ENCODE measurements around the gene TTPAL.

DNA sequence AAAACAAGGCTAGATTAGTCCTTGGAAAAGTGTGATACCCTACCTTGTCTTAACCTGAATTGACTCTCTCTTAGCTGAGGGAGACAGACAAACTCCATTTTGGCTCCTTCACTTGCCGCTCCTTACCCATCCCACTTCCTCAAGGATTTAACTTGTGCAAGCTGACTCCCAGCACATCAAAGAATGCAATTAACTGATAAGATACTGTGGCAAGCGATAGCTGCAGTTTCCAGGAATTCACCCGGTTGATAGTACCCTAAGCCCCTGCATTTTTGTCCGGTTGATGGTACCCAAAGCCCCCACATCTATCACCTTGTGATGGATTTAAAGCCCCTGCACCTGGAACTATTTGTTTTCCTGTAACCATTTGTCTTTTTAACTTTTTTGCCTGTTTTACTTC, 48.1 kb downstream of the TTPAL start:
- TF ChIP-seq, protein P1, sequence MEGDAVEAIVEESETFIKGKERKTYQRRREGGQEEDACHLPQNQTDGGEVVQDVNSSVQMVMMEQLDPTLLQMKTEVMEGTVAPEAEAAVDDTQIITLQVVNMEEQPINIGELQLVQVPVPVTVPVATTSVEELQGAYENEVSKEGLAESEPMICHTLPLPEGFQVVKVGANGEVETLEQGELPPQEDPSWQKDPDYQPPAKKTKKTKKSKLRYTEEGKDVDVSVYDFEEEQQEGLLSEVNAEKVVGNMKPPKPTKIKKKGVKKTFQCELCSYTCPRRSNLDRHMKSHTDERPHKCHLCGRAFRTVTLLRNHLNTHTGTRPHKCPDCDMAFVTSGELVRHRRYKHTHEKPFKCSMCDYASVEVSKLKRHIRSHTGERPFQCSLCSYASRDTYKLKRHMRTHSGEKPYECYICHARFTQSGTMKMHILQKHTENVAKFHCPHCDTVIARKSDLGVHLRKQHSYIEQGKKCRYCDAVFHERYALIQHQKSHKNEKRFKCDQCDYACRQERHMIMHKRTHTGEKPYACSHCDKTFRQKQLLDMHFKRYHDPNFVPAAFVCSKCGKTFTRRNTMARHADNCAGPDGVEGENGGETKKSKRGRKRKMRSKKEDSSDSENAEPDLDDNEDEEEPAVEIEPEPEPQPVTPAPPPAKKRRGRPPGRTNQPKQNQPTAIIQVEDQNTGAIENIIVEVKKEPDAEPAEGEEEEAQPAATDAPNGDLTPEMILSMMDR (conservative IDR thresholded peaks at IDR 0.05; ENCODE audit: low read depth, low read length) = no peak
- no peak for TF ChIP-seq EZH2phosphoT487 (IDR thresholded peaks at IDR 0.05; ENCODE audit: borderline replicate concordance, low read length)
- TF ChIP-seq EZH2 (IDR thresholded peaks at IDR 0.05; ENCODE audit: low read length, unreplicated experiment) = no peak
